ENCODE data around the gene LRRC8D.
"Not testable (repeated sequence)": the region's sequence is repeated elsewhere in the genome, so short reads cannot be mapped to it uniquely, and the experiment has no call there.

The LRRC8D gene

GRCh38 chr1:89918794-89919155 lies 97.9 kb downstream of the LRRC8D start:
- DNase-seq: no peak

DNA sequence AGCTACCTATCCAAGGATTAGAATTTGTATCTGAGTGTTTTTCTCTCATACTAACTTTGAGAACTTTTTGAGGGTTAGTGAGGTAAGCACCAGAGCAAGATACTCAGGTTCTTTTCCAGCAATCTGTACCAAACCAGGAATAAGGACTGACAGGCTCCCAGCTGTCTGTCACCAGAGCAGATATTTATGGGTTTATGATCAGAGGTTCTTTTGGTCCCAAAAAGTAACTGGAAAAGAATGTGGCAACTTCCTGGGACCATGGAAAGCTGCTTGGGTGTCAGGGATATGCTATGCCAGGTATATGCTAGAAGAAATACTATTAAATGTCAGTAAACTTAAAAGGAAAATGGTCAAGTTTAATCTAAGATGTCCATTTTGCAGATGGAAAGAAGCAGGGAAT lies 98.3 kb downstream of the LRRC8D start:
- no peak for DNase-seq

DNA sequence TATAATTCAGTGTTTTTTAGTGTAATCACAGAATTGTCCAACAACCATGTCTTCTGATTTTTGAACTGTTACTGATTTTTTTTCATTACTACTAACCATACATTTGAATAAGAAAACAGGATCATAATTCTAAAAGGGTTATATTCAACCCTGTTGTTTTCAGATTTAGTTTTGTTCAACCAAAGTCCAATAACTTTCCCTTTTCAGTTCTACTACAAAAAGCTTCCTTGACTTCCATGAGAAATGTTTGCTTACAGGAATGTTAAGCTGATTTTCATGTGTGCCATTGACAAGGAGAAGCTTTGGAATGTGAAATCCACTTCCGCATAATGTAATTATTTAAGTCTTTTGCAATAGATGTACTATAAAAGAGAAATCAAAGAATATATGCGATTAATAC lies 102.1 kb downstream of the LRRC8D start:
- no peak for DNase-seq

- no peak for DNase-seq
Observed at GRCh38 chr1:89923517-89923916, 102.7 kb downstream of the LRRC8D start.

DNA sequence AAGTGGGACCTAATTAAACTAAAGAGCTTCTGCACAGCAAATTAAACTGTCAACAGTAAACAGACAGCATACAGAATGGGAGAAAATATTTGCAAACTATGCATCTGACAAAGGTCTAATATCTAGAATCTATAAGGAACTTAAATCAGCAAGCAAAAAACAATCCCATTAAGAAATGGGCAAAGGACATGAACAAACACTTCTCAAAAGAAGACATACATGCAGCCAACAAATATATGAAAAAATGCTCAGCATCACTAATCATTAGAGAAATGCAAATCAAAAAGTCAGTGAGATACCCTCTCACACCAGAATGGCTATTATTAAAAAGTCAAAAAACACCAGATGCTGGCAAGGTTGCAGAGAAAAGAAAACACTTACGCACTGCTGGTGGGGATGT lies 103.2 kb downstream of the LRRC8D start:
- DNase-seq: not testable (repeated sequence)

GRCh38 chr1:89927049-89927448 lies 106.2 kb downstream of the LRRC8D start:
- DNase-seq: no peak

DNA sequence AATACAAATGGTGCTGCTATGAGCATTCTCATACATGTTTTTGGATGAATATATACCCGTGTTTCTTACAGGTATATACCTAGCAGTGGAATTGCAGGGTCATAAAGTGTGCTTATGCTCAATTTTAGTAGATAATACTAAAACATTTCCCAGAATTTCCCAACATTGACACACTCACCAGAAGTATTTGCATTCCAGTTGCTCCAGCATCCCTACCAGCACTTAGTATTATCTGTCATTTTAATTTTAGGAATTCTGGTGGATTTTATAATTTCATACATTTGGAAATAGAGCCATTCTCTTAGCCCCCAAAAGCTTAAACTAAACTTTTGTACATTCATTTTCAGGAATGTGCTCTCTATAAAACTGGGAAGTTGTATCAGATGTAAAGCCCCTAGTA lies 106.6 kb downstream of the LRRC8D start:
- DNase-seq: no peak

- DNase-seq: no peak
Observed at GRCh38 chr1:89928506-89928905, 107.7 kb downstream of the LRRC8D start.

- DNase-seq: no peak
Observed at GRCh38 chr1:89929467-89930063, 108.7 kb downstream of the LRRC8D start.

GRCh38 chr1:89930579-89930978 lies 109.7 kb downstream of the LRRC8D start:
- DNase-seq: no peak

DNA sequence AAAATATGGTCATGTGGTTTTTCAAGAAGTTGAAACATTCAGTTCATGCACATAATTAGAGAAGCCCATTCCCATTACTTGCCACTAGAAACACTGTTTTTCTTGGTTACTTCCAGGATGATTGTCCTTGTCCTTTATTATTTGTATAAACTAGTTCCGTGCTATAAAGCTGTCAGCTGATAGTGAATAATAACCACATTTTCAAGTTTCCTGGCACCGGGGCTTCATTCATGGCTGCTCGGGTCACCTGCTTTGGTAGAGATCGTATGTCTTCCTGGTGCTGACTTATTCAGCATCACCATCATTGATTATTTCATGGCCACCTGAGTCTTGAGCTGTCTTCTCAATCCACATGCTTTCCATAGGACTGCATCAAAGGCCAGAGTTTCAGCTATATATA lies 111.1 kb downstream of the LRRC8D start:
- DNase-seq: no peak

DNA sequence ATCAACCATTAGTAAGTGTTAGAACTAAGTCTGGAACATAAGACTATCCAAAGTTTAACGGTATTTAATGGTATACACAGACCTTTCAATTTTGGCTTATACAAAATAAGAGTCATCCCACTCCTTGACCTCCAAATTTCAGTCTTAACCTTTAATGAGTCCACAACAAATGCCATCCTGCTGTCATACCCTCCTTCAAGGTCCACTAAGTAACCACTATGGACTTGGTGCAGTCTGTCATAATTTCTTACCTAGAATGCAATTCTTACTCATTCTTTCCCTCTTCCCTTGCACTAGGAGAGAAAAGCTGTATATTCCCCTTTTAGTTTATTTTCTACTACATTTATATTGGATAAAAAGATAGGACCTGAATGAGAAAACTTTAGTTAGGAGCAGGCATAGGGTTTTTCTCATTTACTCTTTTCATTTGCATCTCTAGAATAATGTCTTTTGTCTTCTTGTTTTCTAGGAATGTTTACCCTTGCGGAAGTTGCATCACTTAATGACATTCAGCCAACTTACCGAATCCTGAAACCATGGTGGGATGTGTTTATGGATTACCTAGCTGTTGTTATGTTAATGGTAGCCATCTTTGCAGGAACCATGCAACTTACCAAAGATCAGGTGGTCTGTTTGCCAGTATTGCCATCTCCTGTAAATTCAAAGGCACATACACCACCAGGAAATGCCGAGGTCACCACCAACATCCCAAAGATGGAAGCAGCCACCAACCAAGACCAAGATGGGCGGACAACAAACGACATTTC lies 111.9 kb downstream of the LRRC8D start:
- no peak for DNase-seq

- no peak for DNase-seq
Observed at GRCh38 chr1:89934461-89934860, 113.6 kb downstream of the LRRC8D start.

DNA sequence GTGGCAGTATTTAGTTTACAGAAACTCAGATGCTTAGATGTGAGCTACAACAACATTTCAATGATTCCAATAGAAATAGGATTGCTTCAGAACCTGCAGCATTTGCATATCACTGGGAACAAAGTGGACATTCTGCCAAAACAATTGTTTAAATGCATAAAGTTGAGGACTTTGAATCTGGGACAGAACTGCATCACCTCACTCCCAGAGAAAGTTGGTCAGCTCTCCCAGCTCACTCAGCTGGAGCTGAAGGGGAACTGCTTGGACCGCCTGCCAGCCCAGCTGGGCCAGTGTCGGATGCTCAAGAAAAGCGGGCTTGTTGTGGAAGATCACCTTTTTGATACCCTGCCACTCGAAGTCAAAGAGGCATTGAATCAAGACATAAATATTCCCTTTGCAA lies 114.4 kb downstream of the LRRC8D start:
- DNase-seq: no peak

- no peak for DNase-seq
Observed at GRCh38 chr1:89936694-89937093, 115.9 kb downstream of the LRRC8D start.

- no peak for DNase-seq
Observed at GRCh38 chr1:89938171-89939055, 117.6 kb downstream of the LRRC8D start.

DNA sequence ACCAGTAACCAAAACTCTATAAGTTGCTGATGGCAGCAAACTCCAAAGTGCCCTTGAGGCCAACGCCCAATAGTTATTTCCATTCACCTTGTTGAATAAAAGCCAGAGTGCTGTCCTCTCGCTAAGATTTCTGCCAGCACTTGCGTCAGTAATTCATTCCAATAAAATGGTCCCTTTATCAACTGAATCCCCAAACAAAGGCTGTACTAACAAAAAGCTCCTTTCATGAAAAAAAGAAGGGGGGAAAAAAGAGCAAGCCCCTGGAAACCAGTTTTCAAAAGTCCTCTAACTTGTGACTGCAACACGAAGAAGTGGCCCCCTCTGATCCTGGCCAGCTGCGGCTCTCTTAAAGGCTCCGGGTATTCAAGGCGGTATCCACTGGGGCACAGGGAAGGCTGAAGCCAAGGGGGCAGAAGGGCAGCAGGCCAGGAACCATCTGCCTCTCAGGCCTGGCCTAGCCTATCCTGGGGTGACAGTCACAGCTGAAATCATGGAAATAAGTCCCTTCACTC lies 118.3 kb downstream of the LRRC8D start:
- DNase-seq: no peak

DNA sequence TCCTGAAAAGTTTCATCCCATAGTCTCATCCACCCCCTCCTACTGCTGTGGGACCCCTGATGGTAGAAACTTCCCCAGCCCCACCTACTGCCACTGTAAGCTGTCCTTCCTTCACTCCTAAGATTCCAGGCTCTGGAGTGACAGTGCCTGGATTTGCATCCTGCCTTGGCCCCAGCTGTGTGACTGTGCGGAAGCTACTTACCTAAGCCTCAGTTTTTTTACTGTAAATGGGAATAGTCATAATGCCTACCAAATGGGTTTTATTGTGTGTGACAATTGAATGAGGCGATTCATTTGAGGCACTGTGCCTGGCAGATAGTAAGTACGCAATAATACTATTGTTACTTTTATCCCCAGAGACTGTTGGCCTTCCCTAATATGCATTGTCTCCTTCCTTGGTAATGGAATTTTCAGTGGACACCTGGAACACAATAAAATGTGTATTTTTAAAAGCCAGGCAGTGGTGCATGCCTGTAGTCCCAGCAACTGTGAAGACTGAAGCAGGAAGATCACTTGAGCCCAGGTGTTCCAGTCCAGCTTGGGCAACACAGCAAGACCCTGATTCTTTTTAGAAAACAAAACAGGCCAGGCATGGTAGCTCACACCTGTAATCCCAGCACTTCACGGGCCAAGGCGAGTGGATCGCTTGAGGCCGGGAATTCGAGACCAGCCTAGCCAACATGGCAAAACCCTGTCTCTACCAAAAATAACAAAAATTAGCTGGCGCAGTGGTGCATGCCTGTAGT lies 119.0 kb downstream of the LRRC8D start:
- DNase-seq: no peak

GRCh38 chr1:89941110-89941766 lies 120.4 kb downstream of the LRRC8D start:
- no peak for DNase-seq

GRCh38 chr1:89942014-89942413 lies 121.2 kb downstream of the LRRC8D start:
- DNase-seq: no peak

GRCh38 chr1:89942825-89943658 lies 122.2 kb downstream of the LRRC8D start:
- DNase-seq: no peak
